H9 (cell line): ENCODE data around the gene GFRA1. TPM values are rescaled to one million over a fixed set of nuclear protein-coding genes. Genes with fewer than 3 reads are reported as not detected.

Experiments
- DNase-seq: peaks from one replicate; pipeline ENCODE4 v3.0.0-alpha.2; 2017
- H2AFZ ChIP-seq: one replicate; pipeline ENCODE4 v1.6.1; 2013; ENCODE audit warnings: mild to moderate bottlenecking, low read length, control low read depth, moderate library complexity
- H2AK5ac ChIP-seq: 2 replicates; pipeline ENCODE4 v1.6.1; 2013; ENCODE audit warnings: low read length, control low read depth, mixed read lengths; ENCODE audit not compliant: insufficient read length
- H2BK120ac ChIP-seq: one replicate; pipeline ENCODE4 v1.6.1; 2013; ENCODE audit warnings: low read depth, mild to moderate bottlenecking, low read length, control low read depth, inconsistent platforms; ENCODE audit not compliant: poor library complexity, severe bottlenecking
- H2BK12ac ChIP-seq: 2 replicates; pipeline ENCODE4 v1.6.1; 2013; ENCODE audit warnings: low read length, control low read depth, mixed read lengths, low read depth; ENCODE audit not compliant: insufficient read length
- H2BK15ac ChIP-seq: 2 replicates; pipeline ENCODE4 v1.6.1; 2013; ENCODE audit warnings: low read depth, low read length, control low read depth
- H2BK20ac ChIP-seq: one replicate; pipeline ENCODE4 v1.6.1; 2013; ENCODE audit warnings: low read depth, mild to moderate bottlenecking, low read length, control low read depth, inconsistent platforms; ENCODE audit not compliant: poor library complexity, severe bottlenecking
- H2BK5ac ChIP-seq: 2 replicates; pipeline ENCODE4 v1.6.1; 2013; ENCODE audit warnings: low read length, control low read depth, mixed read lengths; ENCODE audit not compliant: insufficient read length
- H3K14ac ChIP-seq: 2 replicates; pipeline ENCODE4 v1.6.1; 2013; ENCODE audit warnings: low read length, control low read depth; ENCODE audit not compliant: insufficient read depth
- H3K18ac ChIP-seq: 2 replicates; pipeline ENCODE4 v1.6.1; 2013; ENCODE audit warnings: low read depth, mild to moderate bottlenecking, mixed read lengths, low read length, control low read depth; ENCODE audit not compliant: insufficient read length
- H3K23ac ChIP-seq: 2 replicates; pipeline ENCODE4 v1.6.1; 2013; ENCODE audit warnings: low read length, control low read depth, mixed read lengths, low read depth; ENCODE audit not compliant: insufficient read length
- H3K23me2 ChIP-seq: 2 replicates; pipeline ENCODE4 v1.6.1; 2013; ENCODE audit warnings: low read depth, mild to moderate bottlenecking, mixed read lengths, low read length, control low read depth; ENCODE audit not compliant: insufficient read length, poor library complexity, severe bottlenecking
- H3K27ac ChIP-seq: 2 replicates; pipeline ENCODE4 v1.5.1; 2013; ENCODE audit warnings: low read length, control low read depth, mixed read lengths, low read depth; ENCODE audit not compliant: insufficient read length
- H3K27me3 ChIP-seq: 2 replicates; pipeline ENCODE4 v1.6.1; 2013; ENCODE audit warnings: low read length, control low read depth, inconsistent platforms; ENCODE audit not compliant: insufficient read depth
- H3K4ac ChIP-seq: 2 replicates; pipeline ENCODE4 v1.6.1; 2013; ENCODE audit warnings: low read depth, mild to moderate bottlenecking, control low read depth, inconsistent platforms, low read length, moderate library complexity
- H3K4me1 ChIP-seq: 2 replicates; pipeline ENCODE4 v1.6.1; 2013; ENCODE audit warnings: low read length, control low read depth, inconsistent platforms; ENCODE audit not compliant: insufficient read depth
- H3K4me2 ChIP-seq: 2 replicates; pipeline ENCODE4 v1.6.1; 2013; ENCODE audit warnings: low read length, control low read depth, mixed read lengths; ENCODE audit not compliant: insufficient read length, insufficient read depth
- H3K56ac ChIP-seq: 2 replicates; pipeline ENCODE4 v1.6.1; 2013; ENCODE audit warnings: low read depth, mild to moderate bottlenecking, mixed read lengths, low read length, control low read depth; ENCODE audit not compliant: insufficient read length
- H3K79me1 ChIP-seq: 2 replicates; pipeline ENCODE4 v1.6.1; 2013; ENCODE audit warnings: low read depth, mild to moderate bottlenecking, moderate library complexity, low read length, control low read depth, inconsistent platforms; ENCODE audit not compliant: insufficient read depth, poor library complexity, severe bottlenecking
- H3K79me2 ChIP-seq: 2 replicates; pipeline ENCODE4 v1.6.1; 2013; ENCODE audit warnings: low read length, control low read depth, inconsistent platforms; ENCODE audit not compliant: insufficient read depth
- H3K9ac ChIP-seq: 2 replicates; pipeline ENCODE4 v1.6.1; 2013; ENCODE audit warnings: low read length, control low read depth, mixed read lengths; ENCODE audit not compliant: insufficient read length; ENCODE audit errors: extremely low read depth
- H3K9me3 ChIP-seq: one replicate; pipeline ENCODE4 v1.6.1; 2013; ENCODE audit warnings: low read depth, low read length, inconsistent platforms; ENCODE audit not compliant: control insufficient read depth
- H3T11ph ChIP-seq: one replicate; pipeline ENCODE4 v1.6.1; 2013; ENCODE audit warnings: mild to moderate bottlenecking, low read length, control low read depth, inconsistent platforms
- H4K20me1 ChIP-seq: one replicate; pipeline ENCODE4 v1.6.1; 2013; ENCODE audit not compliant: control insufficient read depth, insufficient read length, insufficient read depth
- H4K5ac ChIP-seq: 2 replicates; pipeline ENCODE4 v1.6.1; 2013; ENCODE audit warnings: low read depth, mild to moderate bottlenecking, mixed read lengths, low read length, control low read depth; ENCODE audit not compliant: insufficient read length
- H4K8ac ChIP-seq: replicated peaks from 2 replicates; pipeline ENCODE4 v1.6.1; 2013; ENCODE audit warnings: low read length, control low read depth, mixed read lengths, low read depth; ENCODE audit not compliant: insufficient read length
- H4K91ac ChIP-seq: 2 replicates; pipeline ENCODE4 v1.6.1; 2013; ENCODE audit warnings: low read depth, mild to moderate bottlenecking, moderate library complexity, mixed read lengths, low read length, control low read depth; ENCODE audit not compliant: insufficient read length
- H3K27ac Mint-ChIP-seq, 3 experiments: 2 replicates in 2 of 3; 3 replicates in 1 of 3; pipeline ENCODE4 v1.8.0; 2020 to 2021; ENCODE audit warnings: mixed read lengths in 3 of 3, mild to moderate bottlenecking in 1 of 3, moderate library complexity in 1 of 3
- H3K27me3 Mint-ChIP-seq: 2 replicates; pipeline ENCODE4 v1.8.0; 2021; ENCODE audit warnings: low read depth, mild to moderate bottlenecking, moderate library complexity, mixed read lengths
- H3K36me3 Mint-ChIP-seq, 3 experiments: 2 replicates in 2 of 3; 3 replicates in 1 of 3; pipeline ENCODE4 v1.8.0; 2020 to 2021; ENCODE audit warnings: low read depth in 3 of 3, mixed read lengths in 3 of 3; ENCODE audit not compliant: insufficient read depth in 1 of 3
- H3K4me1 Mint-ChIP-seq, 2 experiments: 2 replicates each; pipeline ENCODE4 v1.8.0; 2020; ENCODE audit warnings: mixed read lengths in 2 of 2
- H3K4me3 Mint-ChIP-seq, 2 experiments: 2 replicates in 1 of 2; 3 replicates in 1 of 2; pipeline ENCODE4 v1.8.0; 2020 to 2021; ENCODE audit warnings: mild to moderate bottlenecking in 2 of 2, mixed read lengths in 2 of 2, moderate library complexity in 1 of 2
- H3K9me3 Mint-ChIP-seq, 2 experiments: 2 replicates in 1 of 2; 3 replicates in 1 of 2; pipeline ENCODE4 v1.8.0; 2020; ENCODE audit warnings: mild to moderate bottlenecking in 2 of 2, mixed read lengths in 2 of 2, moderate library complexity in 1 of 2
- WGBS: extraction: QIAGEN DNeasy Blood & Tissue Kit; methylation state at CpG from one replicate; pipeline ENCODE4 v1.1.7; 2013; ENCODE audit warnings: missing lambda C conversion rate, low lambda C conversion rate, mixed read lengths; ENCODE audit not compliant: insufficient read length; ENCODE audit errors: extremely low coverage; 5-methylcytosine and 5-hydroxymethylcytosine counted together
- total RNA-seq: library from RNA; stranded (reverse); gene quantifications from 2 replicates; pipeline ENCODE4 v1.2.1, GENCODE V29; 2021
- TF ChIP-seq, protein P1 (sequence below): fragments of 200-600 bp; sonication (generic); conservative IDR thresholded peaks from 3 replicates; pipeline ENCODE4 v1.8.0; 2021; ENCODE audit warnings: antibody characterized with exemption, mild to moderate bottlenecking

Gene GFRA1
- total RNA-seq, 1 experiment from 2014 or later: 0.24 TPM

DNA sequence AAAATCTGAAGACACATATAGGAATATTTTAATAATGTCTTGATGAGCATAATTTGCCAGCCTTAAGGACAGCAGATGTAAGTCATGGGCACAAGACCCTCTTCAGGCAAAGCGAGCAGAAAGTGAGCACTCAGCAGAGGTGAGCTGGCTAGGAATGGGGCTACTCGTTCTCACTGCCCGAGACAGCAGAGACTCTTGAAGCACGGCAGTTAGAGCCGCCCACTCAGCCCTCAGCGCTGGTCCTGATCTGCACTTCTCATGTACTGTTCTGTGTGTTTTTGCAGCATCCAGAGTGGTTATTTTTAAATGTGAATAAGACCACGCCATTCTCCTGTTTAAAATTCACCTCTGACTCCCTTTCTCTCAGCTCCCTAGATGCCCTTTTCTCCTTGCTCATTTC is 65.3 kb downstream of the GFRA1 start:
- TF ChIP-seq, protein P1, sequence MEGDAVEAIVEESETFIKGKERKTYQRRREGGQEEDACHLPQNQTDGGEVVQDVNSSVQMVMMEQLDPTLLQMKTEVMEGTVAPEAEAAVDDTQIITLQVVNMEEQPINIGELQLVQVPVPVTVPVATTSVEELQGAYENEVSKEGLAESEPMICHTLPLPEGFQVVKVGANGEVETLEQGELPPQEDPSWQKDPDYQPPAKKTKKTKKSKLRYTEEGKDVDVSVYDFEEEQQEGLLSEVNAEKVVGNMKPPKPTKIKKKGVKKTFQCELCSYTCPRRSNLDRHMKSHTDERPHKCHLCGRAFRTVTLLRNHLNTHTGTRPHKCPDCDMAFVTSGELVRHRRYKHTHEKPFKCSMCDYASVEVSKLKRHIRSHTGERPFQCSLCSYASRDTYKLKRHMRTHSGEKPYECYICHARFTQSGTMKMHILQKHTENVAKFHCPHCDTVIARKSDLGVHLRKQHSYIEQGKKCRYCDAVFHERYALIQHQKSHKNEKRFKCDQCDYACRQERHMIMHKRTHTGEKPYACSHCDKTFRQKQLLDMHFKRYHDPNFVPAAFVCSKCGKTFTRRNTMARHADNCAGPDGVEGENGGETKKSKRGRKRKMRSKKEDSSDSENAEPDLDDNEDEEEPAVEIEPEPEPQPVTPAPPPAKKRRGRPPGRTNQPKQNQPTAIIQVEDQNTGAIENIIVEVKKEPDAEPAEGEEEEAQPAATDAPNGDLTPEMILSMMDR: no peak
- Histone ChIP-seq H3K9ac (no peak overlapping the region), H2BK20ac (no peak overlapping the region), H3T11ph (no peak overlapping the region), H2BK15ac (no peak overlapping the region), H3K18ac (no peak overlapping the region), H3K9me3 (no peaks in the 10 kb centered on the region), H4K20me1 (no peaks in the 10 kb centered on the region), H4K5ac (no peak overlapping the region), H3K27me3 (no peaks in the 10 kb centered on the region), H3K79me1 (no peaks in the 10 kb centered on the region), H3K14ac (no peak overlapping the region), H3K23me2 (no peaks in the 10 kb centered on the region), H2AFZ (no peak overlapping the region), H3K23ac (no peak overlapping the region), H2BK5ac (no peak overlapping the region), H3K4me1 (no peaks in the 10 kb centered on the region), H2BK12ac (no peak overlapping the region), H4K91ac (no peak overlapping the region), H3K27ac (no peak overlapping the region), H2AK5ac (no peak overlapping the region), H3K4me2 (no peak overlapping the region), H3K79me2 (no peaks in the 10 kb centered on the region), H3K4ac (no peak overlapping the region), H3K56ac (no peak overlapping the region), H4K8ac (no peak overlapping the region), H2BK120ac (no peak overlapping the region)
- Mint-ChIP-seq H3K27me3 (peaks cover 5% of the 10 kb centered on the region), H3K4me1 (peaks cover 3 to 13% of the 10 kb centered on the region in 2 experiments; a peak in 3 of 4 replicates), H3K9me3 (no peaks in the 10 kb centered on the region), H3K36me3 (no peaks in the 10 kb centered on the region), H3K27ac (no peak overlapping the region), H3K4me3 (no peak overlapping the region)
- DNase-seq: no peak
- whole genome bisulfite sequencing: no CpG with 5 or more reads among the region's 7 CpGs
